Calu3 (cell line): ENCODE results near the gene LILRA1. TPM values are rescaled to one million over a fixed set of nuclear protein-coding genes. Genes with fewer than 3 reads are reported as not detected.

Source experiments
- BruUV-seq: library from RNA; stranded (reverse); fragments of 400-500 nt; replicated peaks from 2 replicates; lab custom pipeline; 2021; lab: Mats Ljungman, UMichigan
- CTCF ChIA-PET: fragments of 300-600 bp; sonication (Branson Sonifier 250); formaldehyde crosslinking; loops from one replicate; lab custom pipeline; 2022; ENCODE audit warnings: antibody characterized with exemption; lab: Charles Lee
- DNase-seq: peaks from one replicate; pipeline ENCODE4 v3.0.0; 2022
- H3K27ac Mint-ChIP-seq: one replicate; pipeline ENCODE4 v1.8.0; 2022; ENCODE audit warnings: mixed read lengths; ENCODE audit not compliant: unreplicated experiment
- H3K27me3 Mint-ChIP-seq: one replicate; pipeline ENCODE4 v1.8.0; 2022; ENCODE audit warnings: mixed read lengths; ENCODE audit not compliant: unreplicated experiment
- H3K36me3 Mint-ChIP-seq: one replicate; pipeline ENCODE4 v1.8.0; 2022; ENCODE audit warnings: mild to moderate bottlenecking, moderate library complexity, mixed read lengths; ENCODE audit not compliant: insufficient read depth, unreplicated experiment
- H3K4me1 Mint-ChIP-seq: one replicate; pipeline ENCODE4 v1.8.0; 2022; ENCODE audit warnings: mild to moderate bottlenecking, low read depth, mixed read lengths; ENCODE audit not compliant: unreplicated experiment
- H3K4me3 Mint-ChIP-seq: one replicate; pipeline ENCODE4 v1.8.0; 2022; ENCODE audit warnings: mild to moderate bottlenecking, low read depth, moderate library complexity, mixed read lengths; ENCODE audit not compliant: unreplicated experiment
- H3K9me3 Mint-ChIP-seq: one replicate; pipeline ENCODE4 v1.8.0; 2022; ENCODE audit warnings: low read depth, mixed read lengths; ENCODE audit not compliant: unreplicated experiment
- intact Hi-C: fragments of 100-400 bp; cut with micrococcal nuclease; formaldehyde crosslinking; loops from one replicate; pipeline ENCODE4 v1.10.0; 2022; ENCODE audit not compliant: unreplicated experiment
- total RNA-seq: library from RNA; stranded (reverse); gene quantifications from 2 replicates; pipeline ENCODE4 v1.2.3, GENCODE V29; 2022
- TF ChIP-seq, protein P1 (sequence below): fragments of 200-600 bp; IDR thresholded peaks from one replicate; pipeline ENCODE4 v1.8.0; 2022; ENCODE audit warnings: antibody characterized with exemption; ENCODE audit not compliant: unreplicated experiment

LILRA1 gene
- total RNA-seq, 1 experiment from 2014 or later: not detected

DNA sequence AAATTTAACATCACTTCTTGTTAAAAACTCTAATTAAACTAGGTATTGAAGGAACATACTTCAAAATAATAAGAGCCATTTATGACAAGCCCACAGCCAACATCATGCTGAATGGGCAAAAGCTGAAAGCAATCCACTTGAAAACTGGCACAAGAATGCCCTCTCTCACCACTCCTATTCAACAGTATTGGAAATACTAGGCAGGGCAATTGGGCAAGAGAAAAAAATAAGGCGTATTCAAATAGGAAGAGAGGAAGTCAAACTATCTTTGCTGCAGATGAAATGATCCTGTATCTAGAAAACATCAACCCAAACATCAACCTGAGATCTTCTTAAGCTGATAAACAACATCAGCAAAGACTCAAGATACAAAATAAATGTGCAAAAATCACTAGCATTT lies 21.3 kb downstream of the LILRA1 start:
- Mint-ChIP-seq H3K36me3 (no peaks in the 10 kb centered on the region), H3K4me1 (no peaks in the 10 kb centered on the region), H3K27me3 (peaks cover 38% of the 10 kb centered on the region), H3K4me3 (no peak overlapping the region), H3K27ac (no peak overlapping the region), H3K9me3 (no peaks in the 10 kb centered on the region)
- no TSS peak for BruUV-seq
- no peak for DNase-seq
- CTCF ChIA-PET: no interaction called here
- intact Hi-C loops: no loop called here
- TF ChIP-seq, protein P1, sequence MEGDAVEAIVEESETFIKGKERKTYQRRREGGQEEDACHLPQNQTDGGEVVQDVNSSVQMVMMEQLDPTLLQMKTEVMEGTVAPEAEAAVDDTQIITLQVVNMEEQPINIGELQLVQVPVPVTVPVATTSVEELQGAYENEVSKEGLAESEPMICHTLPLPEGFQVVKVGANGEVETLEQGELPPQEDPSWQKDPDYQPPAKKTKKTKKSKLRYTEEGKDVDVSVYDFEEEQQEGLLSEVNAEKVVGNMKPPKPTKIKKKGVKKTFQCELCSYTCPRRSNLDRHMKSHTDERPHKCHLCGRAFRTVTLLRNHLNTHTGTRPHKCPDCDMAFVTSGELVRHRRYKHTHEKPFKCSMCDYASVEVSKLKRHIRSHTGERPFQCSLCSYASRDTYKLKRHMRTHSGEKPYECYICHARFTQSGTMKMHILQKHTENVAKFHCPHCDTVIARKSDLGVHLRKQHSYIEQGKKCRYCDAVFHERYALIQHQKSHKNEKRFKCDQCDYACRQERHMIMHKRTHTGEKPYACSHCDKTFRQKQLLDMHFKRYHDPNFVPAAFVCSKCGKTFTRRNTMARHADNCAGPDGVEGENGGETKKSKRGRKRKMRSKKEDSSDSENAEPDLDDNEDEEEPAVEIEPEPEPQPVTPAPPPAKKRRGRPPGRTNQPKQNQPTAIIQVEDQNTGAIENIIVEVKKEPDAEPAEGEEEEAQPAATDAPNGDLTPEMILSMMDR: no peak

DNA sequence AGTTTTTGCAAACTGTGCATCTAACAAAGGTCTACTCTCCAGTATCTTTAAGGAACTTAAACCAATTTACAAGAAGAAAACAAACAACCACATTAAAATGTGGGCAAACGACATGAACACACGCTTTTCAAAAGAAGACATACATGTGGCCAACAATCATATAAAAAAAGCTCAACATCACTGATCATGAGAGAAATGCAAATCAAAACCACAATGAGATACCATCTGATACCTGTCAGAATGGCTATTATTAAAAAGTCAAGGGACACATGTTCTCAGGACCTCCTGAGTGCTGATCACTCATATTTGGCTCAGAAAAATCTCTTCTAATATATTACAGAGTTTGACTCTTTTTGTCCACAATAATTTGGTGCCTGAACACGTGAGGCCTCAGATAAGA lies 22.6 kb downstream of the LILRA1 start:
- intact Hi-C loops: no loop called here
- Mint-ChIP-seq H3K9me3 (no peaks in the 10 kb centered on the region), H3K4me1 (no peaks in the 10 kb centered on the region), H3K36me3 (no peaks in the 10 kb centered on the region), H3K27ac (no peak overlapping the region), H3K27me3 (peaks cover 34% of the 10 kb centered on the region), H3K4me3 (no peak overlapping the region)
- no TSS peak for BruUV-seq
- no peak for DNase-seq
- CTCF ChIA-PET: no interaction called here
- TF ChIP-seq, protein P1: no peak

DNA sequence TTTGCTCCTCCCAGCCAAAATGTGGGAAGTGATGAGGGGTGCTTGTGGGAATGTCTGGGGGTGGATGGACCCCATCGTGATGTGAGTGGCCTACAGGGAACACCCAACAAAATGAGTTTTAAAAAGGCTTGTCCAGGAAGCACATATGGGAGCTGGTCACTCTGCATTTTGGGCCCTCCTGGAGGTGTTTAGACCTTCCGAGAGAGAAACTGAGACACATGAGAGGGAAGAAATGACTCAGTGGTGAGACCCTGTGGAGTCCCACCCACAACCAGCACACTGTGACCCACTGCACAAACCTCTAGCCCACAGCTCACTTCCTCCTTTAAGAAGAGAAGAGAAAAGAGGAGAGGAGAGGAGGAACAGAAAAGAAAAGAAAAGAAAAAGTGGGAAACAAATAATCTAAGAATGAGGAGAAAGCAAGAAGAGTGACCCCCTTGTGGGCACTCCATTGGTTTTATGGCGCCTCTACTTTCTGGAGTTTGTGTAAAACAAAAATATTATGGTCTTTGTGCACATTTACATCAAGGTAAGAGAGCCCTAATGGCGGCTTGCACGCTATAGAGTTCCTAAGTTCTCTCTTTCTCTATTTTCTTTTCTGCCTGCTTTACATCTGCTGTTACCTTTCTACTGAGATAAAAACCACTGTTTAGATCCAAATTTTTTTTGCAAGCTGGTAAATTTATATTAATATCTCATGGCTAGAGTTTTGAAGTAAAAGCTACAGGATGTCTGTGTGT lies 23.6 kb downstream of the LILRA1 start:
- no peaks in the 10 kb centered on the region for H3K9me3 Mint-ChIP-seq
- CTCF ChIA-PET: no interaction called here
- no peak overlapping the region for H3K4me3 Mint-ChIP-seq
- no peak overlapping the region for H3K27ac Mint-ChIP-seq
- H3K27me3 Mint-ChIP-seq: peaks cover 44% of the 10 kb centered on the region
- DNase-seq: no peak
- H3K4me1 Mint-ChIP-seq: no peaks in the 10 kb centered on the region
- TF ChIP-seq, protein P1: no peak
- no peaks in the 10 kb centered on the region for H3K36me3 Mint-ChIP-seq
- no TSS peak for BruUV-seq
- intact Hi-C loops: no loop called here

DNA sequence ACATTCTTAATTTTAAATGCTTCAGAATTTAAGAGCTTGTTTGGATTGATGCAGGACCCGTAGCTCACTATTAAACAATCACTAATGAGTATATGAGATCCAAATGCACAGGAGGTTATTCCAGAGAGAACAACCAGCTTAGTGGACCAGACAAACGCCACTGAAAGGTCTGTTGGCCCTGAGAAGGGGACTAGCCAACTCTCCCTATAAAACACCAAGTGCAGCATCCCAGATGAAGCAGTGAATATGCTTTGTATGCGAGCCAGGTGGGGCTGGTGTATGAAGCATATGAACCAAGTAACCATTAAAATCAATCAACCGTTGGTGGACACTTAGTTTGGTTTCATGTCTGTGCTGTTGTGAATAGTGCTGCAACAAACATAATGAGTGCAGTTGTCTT lies 27.0 kb downstream of the LILRA1 start:
- DNase-seq: no peak
- Mint-ChIP-seq H3K27me3 (peaks cover 58% of the 10 kb centered on the region), H3K4me1 (no peaks in the 10 kb centered on the region), H3K4me3 (no peak overlapping the region), H3K9me3 (no peaks in the 10 kb centered on the region), H3K27ac (no peak overlapping the region), H3K36me3 (no peaks in the 10 kb centered on the region)
- TF ChIP-seq, protein P1: no peak
- no TSS peak for BruUV-seq
- CTCF ChIA-PET: no interaction called here
- intact Hi-C loops: no loop called here
